Natural killer cell (primary cell): ENCODE data around the gene TIFAB. TPM values are rescaled to one million over a fixed set of nuclear protein-coding genes. Genes with fewer than 3 reads are reported as not detected.

ENCODE experiments used
- ATAC-seq, 3 donors: fragments of 150-1000 bp in 2 of 3; fragments of 200-7000 bp in 1 of 3; cut with Tn5 transposase; 1 replicate in 1 of 3; 2 replicates in 2 of 3; pipeline ENCODE4 v1.10.0; 2021; ENCODE audit warnings: mild to moderate bottlenecking in 2 of 3, moderate library complexity in 2 of 3
- DNase-seq, 2 donors: peaks; one replicate each; pipeline versions ENCODE4 v3.0.0 to v3.0.0-alpha.2; 2013 to 2021; ENCODE audit warnings: mixed read lengths in 1 of 2
- H3K27ac ChIP-seq: one replicate; pipeline ENCODE4 v1.5.1; 2013; ENCODE audit warnings: mild to moderate bottlenecking, low read length
- H3K27me3 ChIP-seq: one replicate; pipeline ENCODE4 v1.6.1; 2013; ENCODE audit warnings: low read length; ENCODE audit not compliant: control insufficient read depth, insufficient read depth
- H3K36me3 ChIP-seq: one replicate; pipeline ENCODE4 v1.6.1; 2013; ENCODE audit warnings: low read length; ENCODE audit not compliant: control insufficient read depth, insufficient read depth
- H3K4me1 ChIP-seq: one replicate; pipeline ENCODE4 v1.6.1; 2013; ENCODE audit warnings: low read length; ENCODE audit not compliant: control insufficient read depth, insufficient read depth
- H3K4me3 ChIP-seq: one replicate; pipeline ENCODE4 v1.5.1; 2013; ENCODE audit warnings: low read length
- H3K9me3 ChIP-seq: one replicate; pipeline ENCODE4 v1.6.1; 2013; ENCODE audit warnings: low read length; ENCODE audit not compliant: control insufficient read depth, insufficient read depth
- H3K27ac Mint-ChIP-seq, 2 donors: one replicate each; pipeline ENCODE4 v1.8.0; 2022; ENCODE audit warnings: mild to moderate bottlenecking in 2 of 2, mixed read lengths in 2 of 2, moderate library complexity in 1 of 2
- H3K27me3 Mint-ChIP-seq, 2 donors: one replicate each; pipeline ENCODE4 v1.8.0; 2022; ENCODE audit warnings: low read depth in 2 of 2, mixed read lengths in 2 of 2
- H3K36me3 Mint-ChIP-seq: one replicate; pipeline ENCODE4 v1.8.0; 2022; ENCODE audit warnings: mixed read lengths
- H3K4me1 Mint-ChIP-seq, 2 donors: one replicate each; pipeline ENCODE4 v1.8.0; 2022; ENCODE audit warnings: mixed read lengths in 2 of 2
- H3K4me3 Mint-ChIP-seq: one replicate; pipeline ENCODE4 v1.8.0; 2022; ENCODE audit warnings: mild to moderate bottlenecking, moderate library complexity, mixed read lengths
- H3K9me3 Mint-ChIP-seq, 2 donors: one replicate each; pipeline ENCODE4 v1.8.0; 2022; ENCODE audit warnings: mixed read lengths in 2 of 2
- WGBS: methylation state at CpG from one replicate; pipeline ENCODE4 v1.1.7; 2013; ENCODE audit warnings: missing lambda C conversion rate; ENCODE audit not compliant: insufficient coverage; 5-methylcytosine and 5-hydroxymethylcytosine counted together
- intact Hi-C: fragments of 100-400 bp; cut with micrococcal nuclease; formaldehyde crosslinking; loops from one replicate; pipeline ENCODE4 v1.14.2; 2022
- total RNA-seq, 4 donors: library from RNA; stranded (reverse); fragments of 120-200 nt in 1 of 4; gene quantifications; one replicate each; pipeline versions ENCODE4 v1.2.3 to v1.2.4, GENCODE V29; 2013 to 2022
- TF ChIP-seq, protein P1 (sequence below): fragments of 200-600 bp; IDR thresholded peaks from one replicate; pipeline ENCODE4 v1.8.0; 2022; ENCODE audit warnings: antibody characterized with exemption

The TIFAB gene
- total RNA-seq, 3 donors from 2014 or later (not counting 1 experiment from before 2014, with no cell fraction given) = 0.05 to 0.21 TPM; not detected in 1

DNA sequence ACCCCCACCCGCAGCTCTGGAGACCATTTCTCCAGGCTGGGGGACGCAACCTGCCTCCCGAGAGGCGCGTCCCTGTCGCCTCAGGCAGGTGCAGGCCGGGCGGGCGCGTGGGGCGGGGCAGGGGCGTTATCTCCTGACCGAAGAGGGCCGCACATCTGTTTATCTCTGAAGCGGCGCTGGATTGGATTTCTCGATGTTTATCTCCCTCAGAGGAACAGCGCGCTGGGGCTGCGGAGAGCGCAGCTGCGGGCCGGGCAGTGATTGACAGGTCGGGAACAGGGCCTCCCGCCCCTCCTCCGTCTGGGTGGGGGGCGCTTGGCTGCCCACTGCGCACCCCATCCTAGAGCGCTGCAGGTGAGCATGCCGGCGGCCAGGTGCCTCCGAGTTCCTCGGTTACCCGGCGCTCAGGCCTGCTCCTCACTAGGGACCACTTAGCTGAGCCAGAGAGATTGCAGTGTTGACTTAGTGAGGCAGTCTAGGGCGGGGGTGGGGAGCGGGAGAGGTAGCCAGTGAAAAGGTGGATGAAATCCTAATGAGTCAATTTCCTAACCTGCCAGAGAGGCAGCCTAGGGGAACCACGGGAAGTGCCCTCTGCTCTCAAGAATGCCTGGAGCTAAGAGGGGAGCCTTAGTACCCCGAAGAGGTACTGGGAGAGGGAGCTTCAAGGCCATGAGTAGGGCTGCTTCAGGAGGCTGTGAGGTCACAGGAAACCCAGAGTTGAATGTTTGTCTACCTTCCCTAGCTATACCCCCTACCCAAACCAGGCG is 39.6 kb upstream of the TIFAB start:
- H3K36me3 Mint-ChIP-seq = no peaks in the 10 kb centered on the region
- WGBS = 17% methylated on average over 40 of the region's 40 CpGs
- H3K27me3 Mint-ChIP-seq = peaks cover 53 to 57% of the 10 kb centered on the region in 2 donors
- no peak for ATAC-seq
- peaks cover 0 to 5% of the 10 kb centered on the region in 2 donors for H3K4me1 Mint-ChIP-seq
- H3K9me3 ChIP-seq = no peaks in the 10 kb centered on the region
- H3K36me3 ChIP-seq = no peaks in the 10 kb centered on the region
- H3K4me3 ChIP-seq = no peak overlapping the region
- peaks cover 27% of the 10 kb centered on the region for H3K27me3 ChIP-seq
- intact Hi-C loops = no loop called here
- no peak overlapping the region for H3K27ac ChIP-seq
- no peak for DNase-seq
- H3K9me3 Mint-ChIP-seq = no peaks in the 10 kb centered on the region
- H3K27ac Mint-ChIP-seq = no peak overlapping the region
- H3K4me1 ChIP-seq = no peaks in the 10 kb centered on the region
- TF ChIP-seq, protein P1, sequence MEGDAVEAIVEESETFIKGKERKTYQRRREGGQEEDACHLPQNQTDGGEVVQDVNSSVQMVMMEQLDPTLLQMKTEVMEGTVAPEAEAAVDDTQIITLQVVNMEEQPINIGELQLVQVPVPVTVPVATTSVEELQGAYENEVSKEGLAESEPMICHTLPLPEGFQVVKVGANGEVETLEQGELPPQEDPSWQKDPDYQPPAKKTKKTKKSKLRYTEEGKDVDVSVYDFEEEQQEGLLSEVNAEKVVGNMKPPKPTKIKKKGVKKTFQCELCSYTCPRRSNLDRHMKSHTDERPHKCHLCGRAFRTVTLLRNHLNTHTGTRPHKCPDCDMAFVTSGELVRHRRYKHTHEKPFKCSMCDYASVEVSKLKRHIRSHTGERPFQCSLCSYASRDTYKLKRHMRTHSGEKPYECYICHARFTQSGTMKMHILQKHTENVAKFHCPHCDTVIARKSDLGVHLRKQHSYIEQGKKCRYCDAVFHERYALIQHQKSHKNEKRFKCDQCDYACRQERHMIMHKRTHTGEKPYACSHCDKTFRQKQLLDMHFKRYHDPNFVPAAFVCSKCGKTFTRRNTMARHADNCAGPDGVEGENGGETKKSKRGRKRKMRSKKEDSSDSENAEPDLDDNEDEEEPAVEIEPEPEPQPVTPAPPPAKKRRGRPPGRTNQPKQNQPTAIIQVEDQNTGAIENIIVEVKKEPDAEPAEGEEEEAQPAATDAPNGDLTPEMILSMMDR = no peak
- no peak overlapping the region for H3K4me3 Mint-ChIP-seq

DNA sequence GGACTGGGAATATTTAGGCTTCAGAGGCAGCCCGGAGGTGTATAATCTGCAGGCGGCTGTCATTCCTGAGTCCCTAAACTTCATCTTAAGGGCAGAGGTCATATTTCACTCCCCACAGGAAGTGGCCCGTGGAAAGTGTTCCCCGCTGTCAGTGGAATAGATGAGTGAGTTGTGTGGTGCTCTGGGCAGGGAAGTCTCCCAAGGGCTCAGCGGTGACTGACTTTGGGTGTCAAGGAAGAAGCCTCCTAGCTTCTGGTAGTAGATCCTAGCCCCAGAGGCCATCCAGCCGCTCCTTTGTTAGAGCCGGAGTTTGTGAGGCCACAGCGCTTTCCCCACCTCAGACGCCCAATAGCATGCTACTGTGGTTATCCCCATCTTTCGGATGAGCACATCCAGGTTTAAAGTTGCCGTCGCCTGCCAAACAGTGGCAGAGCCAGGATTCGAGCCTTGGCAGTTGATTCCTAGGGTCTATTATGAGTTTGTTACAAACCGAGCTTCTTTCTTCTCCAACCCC is 38.9 kb upstream of the TIFAB start:
- no peak overlapping the region for H3K4me3 Mint-ChIP-seq

DNA sequence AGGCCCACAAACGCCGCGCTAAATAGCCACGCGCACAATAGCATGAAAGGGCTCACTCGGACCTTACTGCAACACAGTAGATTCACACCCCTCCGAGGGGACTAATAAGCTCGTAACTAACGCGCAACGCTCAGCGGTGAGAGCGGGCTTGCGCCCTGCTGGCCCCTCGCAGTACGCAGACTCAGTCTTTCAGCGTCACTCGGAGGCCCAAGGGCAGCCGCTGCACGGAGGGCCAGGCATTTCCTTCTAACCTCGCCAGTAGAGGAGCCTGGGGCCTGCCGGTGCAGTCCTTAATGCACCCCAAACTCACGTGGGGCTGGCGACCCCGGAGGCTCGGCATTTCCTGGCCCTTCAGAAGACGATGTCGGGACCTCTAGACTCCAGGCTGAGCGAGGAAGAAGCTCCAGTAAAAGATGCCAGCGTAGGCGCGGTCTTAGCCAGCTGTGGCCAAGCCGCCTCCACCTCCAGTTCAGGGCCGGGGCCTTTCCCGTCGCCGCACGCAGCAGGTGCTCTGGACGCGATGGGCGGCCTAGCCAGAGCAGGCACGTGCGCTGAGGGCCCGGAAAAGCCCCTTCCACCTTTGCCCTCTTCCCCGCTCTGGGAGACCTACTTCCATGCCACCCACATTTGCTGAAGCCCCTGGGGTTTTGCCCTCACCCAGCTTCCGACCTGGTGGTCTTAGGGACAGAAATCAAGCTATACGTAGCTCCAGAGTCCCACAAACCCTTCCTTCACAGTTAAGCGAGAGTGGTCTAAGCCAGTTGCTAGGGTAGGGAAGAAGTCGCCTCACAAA is 38.3 kb upstream of the TIFAB start:
- Histone ChIP-seq H3K9me3 (no peaks in the 10 kb centered on the region), H3K36me3 (no peaks in the 10 kb centered on the region), H3K27me3 (peaks cover 27% of the 10 kb centered on the region), H3K4me3 (no peak overlapping the region), H3K4me1 (no peaks in the 10 kb centered on the region), H3K27ac (no peak overlapping the region)
- 8% methylated on average over 49 of the region's 49 CpGs for WGBS
- Mint-ChIP-seq H3K36me3 (no peaks in the 10 kb centered on the region), H3K4me1 (peaks cover 0 to 5% of the 10 kb centered on the region in 2 donors), H3K9me3 (no peaks in the 10 kb centered on the region), H3K27me3 (peaks cover 59 to 66% of the 10 kb centered on the region in 2 donors), H3K4me3 (no peak overlapping the region), H3K27ac (no peak overlapping the region)
- no peak for ATAC-seq
- intact Hi-C loops = no loop called here
- TF ChIP-seq, protein P1 = no peak
- no peak for DNase-seq

More for the DNA sequence above, 38.9 kb upstream of the TIFAB start:
- Mint-ChIP-seq H3K4me1 (peaks cover 0 to 5% of the 10 kb centered on the region in 2 donors), H3K9me3 (no peaks in the 10 kb centered on the region), H3K36me3 (no peaks in the 10 kb centered on the region), H3K27ac (no peak overlapping the region), H3K27me3 (peaks cover 58 to 61% of the 10 kb centered on the region in 2 donors)
- Histone ChIP-seq H3K9me3 (no peaks in the 10 kb centered on the region), H3K4me3 (no peak overlapping the region), H3K27ac (no peak overlapping the region), H3K4me1 (no peaks in the 10 kb centered on the region), H3K27me3 (peaks cover 27% of the 10 kb centered on the region), H3K36me3 (no peaks in the 10 kb centered on the region)
- TF ChIP-seq, protein P1 = no peak
- DNase-seq (no peak), ATAC-seq (no peak)
- WGBS = 18% methylated on average over 13 of the region's 14 CpGs
- intact Hi-C loops = no loop called here
